ENCODE measurements around the gene ZNF311.

DNA sequence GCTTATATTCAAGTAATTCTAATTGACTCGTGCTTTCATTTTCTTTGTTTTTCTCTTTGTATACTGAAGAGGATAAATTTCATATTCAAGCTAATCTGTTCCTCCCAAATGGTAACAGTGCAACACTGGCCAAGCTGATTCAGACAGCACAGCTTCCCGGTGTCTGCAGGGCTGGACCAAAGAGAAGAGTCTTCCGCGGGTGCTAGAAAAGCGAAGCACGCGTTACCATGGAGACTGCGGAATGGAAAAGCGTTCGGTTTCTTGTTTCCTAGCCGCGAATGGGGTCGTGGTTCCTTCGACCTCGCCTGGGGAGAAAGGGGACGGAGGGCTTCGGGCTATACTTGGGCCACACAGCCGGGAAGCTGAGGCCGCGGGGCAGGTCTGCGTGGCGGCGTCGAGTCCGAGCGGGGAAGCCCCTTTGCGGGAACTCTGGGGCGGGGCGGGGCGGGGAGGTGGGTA lies 6.2 kb upstream of the ZNF311 start:
- peak; percentile 34 for TF ChIP-seq POLR2A (IDR thresholded peaks at IDR 0.05; ENCODE audit: low read length)
- no peak for TF ChIP-seq GATA1 (IDR thresholded peaks at IDR 0.05; ENCODE audit: low read depth, low read length)
